ENCODE results near the gene CHL1.

CHL1 gene

DNA sequence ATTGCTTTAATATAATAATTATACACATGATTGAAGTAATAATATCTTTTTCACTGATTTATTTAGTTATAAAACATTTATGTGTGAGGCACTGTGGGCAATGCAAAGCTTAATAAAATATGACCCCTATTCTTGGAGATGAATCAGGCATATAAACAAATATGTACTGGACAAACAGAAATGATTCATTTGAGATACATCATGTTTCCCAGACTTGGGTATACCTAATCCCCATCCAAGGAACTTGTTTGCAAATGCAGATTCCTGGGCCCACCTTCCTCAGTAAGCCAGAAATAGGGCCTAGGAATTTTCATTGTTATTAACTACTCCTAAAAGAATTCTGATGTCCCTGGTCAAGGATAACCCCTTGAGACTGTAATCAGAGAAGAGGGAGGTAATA lies 184.2 kb downstream of the CHL1 start:
- no peak for DNase-seq (ENCODE audit: low read depth in 3 of 3, low spot score in 1 of 3)

DNA sequence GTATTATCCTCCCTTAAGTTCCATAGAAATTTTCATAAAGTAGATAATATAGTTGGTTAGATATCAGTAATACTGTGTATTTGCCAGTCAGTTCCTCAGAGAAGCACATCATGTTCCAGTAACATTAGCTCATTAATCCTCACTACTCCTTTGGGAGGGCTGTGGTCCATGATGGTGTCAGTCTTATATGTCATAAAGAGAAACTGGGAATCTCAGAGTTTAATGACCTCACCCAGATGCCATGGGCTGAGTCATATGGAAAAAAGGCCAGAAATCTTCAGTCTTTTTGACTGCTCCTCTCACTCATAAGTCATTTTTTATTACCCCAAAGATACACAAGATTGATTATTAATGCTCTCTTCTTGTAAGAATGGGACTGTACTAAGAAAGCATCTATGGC lies 188.6 kb downstream of the CHL1 start:
- DNase-seq (ENCODE audit: low read depth in 3 of 3, low spot score in 1 of 3), result no peak

DNA sequence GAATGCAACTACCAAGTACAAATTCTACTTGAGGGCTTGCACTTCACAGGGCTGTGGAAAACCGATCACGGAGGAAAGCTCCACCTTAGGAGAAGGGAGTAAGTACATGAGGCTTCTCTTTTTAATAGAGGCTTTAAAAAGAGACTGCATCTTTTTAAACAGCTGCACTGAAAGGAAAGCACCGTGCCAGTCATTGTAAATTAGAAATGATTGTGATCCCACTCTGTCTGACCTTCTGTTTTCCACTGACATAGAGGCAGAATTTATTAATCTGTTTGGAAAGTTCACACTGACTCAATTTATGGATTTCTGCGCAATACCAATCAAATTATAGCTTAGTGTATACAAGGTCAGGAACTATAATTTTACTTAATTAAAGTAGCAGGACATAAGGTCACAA lies 198.2 kb downstream of the CHL1 start:
- DNase-seq (ENCODE audit: low read depth in 3 of 3, low spot score in 1 of 3), result no peak

DNA sequence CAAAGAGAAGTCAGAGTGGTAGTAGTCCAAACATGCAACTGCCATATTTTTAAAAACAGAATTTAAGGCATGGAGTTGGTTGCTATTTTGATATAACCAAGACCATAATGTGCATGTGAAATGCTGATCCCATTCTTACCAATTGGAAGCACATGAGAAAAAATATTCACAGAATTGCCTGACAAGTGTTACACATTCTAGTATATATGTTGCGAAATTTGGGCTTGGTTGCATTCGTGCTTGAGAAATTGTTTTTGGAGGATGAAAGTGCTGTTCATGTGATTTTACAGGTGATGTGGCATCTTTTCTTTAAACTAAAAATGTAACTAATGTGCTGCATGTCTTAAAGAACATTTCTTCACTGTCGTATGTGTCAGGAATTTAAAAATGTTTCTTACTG lies 199.7 kb downstream of the CHL1 start:
- DNase-seq (ENCODE audit: low read depth in 3 of 3, low spot score in 1 of 3), result no peak

DNA sequence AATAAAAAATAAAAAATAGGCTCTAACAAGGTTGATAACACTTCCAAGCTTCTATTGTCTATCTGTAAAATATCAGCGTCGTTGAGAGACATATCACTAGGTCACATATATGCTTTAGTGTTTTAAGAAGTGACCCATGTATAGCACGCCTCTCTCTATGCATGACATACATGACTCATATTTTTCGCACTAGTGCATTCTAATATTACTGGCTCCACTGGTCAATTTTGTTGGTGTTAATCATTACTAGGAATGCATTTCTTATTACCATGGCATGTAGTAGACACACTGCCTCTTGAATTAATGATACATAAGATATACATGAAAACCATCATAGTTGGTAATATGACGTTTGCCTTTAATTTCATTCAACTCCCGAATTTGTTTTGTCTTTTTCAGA lies 203.1 kb downstream of the CHL1 start:
- DNase-seq (ENCODE audit: low read depth in 3 of 3, low spot score in 1 of 3), result no peak

DNA sequence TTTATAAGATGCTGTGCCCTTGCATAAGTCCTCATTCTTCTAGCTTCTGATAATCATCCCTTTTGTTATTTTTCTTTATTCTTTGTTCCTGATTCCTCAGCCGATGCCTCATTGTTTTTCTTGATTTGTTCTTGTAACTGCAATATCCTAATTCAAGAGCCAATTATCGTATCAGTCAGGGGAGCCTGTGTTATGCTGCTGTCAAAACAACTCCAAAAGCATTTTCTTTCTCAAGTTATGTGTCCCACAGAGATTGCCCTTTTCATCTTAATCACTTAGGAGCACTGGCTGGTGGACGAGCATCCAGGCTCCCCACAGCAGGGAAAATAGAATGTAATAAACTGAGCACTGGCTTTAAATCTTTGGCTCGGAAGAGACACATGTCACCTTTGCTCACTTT lies 207.3 kb downstream of the CHL1 start:
- DNase-seq (ENCODE audit: low read depth in 3 of 3, low spot score in 1 of 3), result no peak

DNA sequence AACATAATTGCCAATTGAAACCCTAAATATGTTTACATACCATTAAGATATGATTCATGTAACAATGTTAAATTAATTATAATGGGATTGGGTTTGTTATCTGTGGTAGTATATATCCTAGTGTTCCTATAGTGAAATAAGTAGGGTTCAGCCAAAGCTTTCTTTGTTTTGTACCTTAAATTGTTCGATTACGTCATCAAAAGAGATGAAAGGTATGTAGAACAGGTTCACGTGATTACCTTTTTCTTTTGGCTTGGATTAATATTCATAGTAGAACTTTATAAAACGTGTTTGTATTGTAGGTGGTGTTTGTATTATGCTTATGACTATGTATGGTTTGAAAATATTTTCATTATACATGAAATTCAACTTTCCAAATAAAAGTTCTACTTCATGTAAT lies 212.4 kb downstream of the CHL1 start:
- DNase-seq (ENCODE audit: low read depth in 3 of 3, low spot score in 1 of 3), result no peak

DNA sequence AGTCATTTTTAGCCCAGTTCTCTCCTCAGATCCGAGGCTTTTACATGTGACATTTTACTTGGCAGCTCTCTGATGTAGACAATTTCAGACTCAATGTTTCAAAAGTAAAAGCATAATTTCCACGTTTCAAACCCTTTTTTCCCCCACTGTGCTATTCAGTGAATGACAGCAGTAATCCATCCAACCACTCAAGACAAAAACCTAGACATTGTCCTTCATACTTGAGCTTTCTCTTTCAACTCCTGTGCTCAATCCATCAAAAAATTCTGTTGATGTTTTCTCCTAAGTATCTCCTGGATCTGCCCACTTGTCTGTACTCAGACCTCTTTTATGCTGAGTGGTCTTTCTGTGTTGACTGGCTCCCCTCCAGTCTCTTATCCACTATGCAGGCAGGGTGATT lies 214.7 kb downstream of the CHL1 start:
- DNase-seq (ENCODE audit: low read depth in 3 of 3, low spot score in 1 of 3), result no peak

DNA sequence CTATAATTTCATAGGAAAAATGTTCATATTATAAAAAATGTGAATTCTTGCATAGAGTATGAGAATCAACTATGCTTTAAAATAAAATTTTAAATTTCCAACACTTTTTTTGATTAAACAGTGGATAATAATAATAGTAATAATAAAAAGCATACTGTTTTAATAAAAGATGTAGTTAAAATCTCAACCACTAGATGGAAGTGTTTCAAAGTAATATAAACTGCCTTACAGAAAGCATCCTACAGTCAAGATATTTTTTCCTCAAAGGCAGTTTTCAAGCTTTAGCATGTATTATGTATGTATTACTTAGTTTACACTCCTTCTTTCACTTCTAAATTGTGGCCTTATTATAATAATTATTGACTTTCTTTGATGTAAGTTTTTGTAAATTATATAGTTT lies 217.5 kb downstream of the CHL1 start:
- DNase-seq (ENCODE audit: low read depth in 3 of 3, low spot score in 1 of 3), result no peak

DNA sequence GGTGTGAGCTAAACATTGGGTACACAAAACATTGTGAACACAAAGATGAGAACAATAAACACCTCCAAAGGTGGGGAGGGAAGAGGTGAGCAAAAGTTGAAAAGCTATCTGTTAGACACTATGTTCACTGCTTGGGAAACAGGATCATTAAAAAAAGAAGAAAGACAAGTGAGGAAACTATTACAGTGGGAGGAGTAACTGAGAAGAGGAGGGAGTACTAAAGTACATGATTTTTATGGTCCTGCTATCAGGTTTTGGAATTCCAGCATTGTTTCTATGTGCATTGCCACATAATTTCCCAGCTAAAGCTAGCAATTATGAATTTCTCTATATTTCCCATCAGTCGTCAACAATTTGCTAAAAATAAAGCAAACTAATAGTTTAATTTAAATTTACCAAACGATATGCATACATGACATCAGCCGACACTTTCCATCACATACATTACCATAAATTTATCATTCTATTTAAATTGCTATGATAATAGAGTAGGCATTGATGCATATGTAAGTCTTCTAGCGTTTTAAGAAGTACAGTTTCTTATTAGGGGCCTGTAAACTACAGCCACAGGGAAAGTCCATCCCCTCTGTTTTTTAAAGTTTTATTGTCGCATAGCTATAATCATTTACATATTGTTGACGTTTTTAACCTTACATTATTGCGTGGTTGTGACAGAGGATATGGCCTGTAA lies 221.8 kb downstream of the CHL1 start:
- DNase-seq (ENCODE audit: low read depth in 3 of 3, low spot score in 1 of 3), result no peak

DNA sequence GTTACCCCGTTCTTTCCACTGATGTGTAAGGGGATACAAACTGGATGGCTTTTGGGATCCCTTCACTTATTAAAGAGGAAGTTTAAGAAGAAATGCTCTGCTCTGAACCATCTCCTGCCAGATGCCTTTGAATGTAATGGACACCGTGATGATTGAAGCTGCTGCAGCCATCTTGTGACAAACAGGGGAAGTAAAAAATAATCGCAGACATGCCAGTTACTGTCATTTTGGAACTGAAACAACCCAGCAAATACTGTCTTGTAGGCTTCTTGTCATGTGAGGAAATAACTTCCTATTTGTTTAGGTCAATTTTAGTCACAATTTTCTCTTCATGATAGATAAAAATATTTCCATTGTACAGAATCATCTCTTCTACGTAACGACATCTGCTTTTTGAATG lies 224.0 kb downstream of the CHL1 start:
- no peak for DNase-seq (ENCODE audit: low read depth in 3 of 3, low spot score in 1 of 3)

DNA sequence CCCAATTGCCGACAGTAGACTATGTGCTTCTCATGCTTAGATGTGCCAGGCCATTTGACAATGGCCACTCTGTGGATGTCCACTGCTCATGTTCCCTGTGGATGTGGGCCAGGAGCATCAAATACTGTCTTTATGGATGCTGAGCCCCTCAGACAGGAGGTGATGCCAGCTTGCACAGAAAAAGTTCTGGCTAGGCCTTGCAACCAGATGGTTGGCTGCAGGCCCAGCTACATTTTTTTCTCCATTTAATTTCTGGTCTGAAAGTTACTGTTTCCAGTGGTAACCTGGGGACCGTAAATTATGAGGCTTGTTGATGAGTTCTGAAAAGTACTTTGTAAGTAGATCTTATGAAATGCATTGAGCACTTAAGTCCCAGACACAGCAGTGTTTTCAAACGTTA lies 228.5 kb downstream of the CHL1 start:
- no peak for DNase-seq (ENCODE audit: low read depth in 3 of 3, low spot score in 1 of 3)

DNA sequence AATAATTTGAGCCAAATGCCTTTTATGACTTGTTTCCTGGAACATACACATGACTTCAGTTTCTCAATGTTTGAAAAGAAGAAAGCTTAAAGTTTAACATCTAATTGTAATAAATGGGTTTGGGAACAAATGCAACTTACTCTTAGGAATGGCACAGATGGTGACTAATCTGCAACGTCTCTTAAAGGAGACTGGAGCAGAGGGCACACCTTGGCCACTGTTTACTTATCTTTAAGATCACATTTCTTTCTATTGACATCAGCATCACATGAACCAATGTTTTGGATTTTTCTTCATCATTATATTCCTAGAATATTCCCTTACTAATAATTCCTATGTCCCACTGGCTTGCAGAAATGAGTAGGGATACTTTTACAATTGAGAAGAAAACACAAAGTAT lies 229.5 kb downstream of the CHL1 start:
- no peak for DNase-seq (ENCODE audit: low read depth in 3 of 3, low spot score in 1 of 3)

DNA sequence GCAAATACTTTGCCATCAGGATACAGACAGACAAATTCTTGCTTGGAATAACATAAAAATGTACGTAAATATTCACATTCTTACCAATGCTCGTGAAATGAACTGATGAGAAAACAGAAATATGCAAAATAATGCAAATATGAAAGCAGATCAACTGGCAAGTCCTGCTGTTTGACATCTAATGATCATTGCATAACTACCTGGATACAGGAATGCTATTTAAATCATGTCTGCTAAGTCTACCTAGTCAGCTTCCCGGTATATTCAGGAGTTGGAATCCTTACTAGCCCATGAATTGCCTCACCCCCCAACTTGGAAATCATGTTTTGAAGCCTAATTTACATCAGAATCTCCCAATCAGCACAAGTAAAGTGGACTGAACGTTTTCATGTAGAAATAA lies 230.6 kb downstream of the CHL1 start:
- DNase-seq (ENCODE audit: low read depth in 3 of 3, low spot score in 1 of 3), result no peak

DNA sequence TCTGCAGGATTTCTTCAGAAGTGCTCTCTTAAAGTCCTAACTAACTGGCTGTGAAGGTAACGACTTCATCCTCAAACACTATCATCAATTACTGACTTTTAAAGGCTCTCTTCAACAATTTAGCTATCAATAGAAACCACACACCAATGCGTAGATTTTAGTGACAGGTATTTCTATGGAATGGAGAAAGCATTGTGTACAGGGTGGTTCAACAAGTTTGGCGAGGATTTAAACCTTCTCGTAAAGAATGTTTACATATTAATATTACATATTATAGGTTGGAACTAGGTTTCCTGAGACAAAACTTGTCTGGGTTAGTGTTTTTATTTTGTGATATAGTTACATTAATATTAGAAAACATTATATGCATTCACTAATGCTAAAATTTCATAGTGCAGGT lies 233.6 kb downstream of the CHL1 start:
- DNase-seq (ENCODE audit: low read depth in 3 of 3, low spot score in 1 of 3), result no peak

DNA sequence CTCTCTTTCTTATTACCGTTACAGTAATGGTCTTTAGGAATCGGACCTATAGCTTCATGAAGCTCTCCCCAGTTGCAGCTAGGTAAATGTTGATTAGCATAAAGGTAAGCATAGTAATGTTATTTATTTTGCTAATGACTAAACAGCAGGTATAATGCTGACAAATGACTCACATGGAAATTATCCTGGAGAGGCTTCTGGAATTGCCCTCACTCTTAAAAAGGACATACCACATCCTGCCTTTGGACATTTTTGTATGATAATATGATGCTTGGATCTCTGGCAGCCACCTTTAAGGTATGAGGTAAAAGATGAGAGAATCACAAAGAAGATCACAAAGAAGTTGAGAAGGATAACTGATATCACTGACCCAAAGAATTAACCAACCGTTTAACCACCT lies 238.6 kb downstream of the CHL1 start:
- DNase-seq (ENCODE audit: low read depth in 3 of 3, low spot score in 1 of 3), result no peak

DNA sequence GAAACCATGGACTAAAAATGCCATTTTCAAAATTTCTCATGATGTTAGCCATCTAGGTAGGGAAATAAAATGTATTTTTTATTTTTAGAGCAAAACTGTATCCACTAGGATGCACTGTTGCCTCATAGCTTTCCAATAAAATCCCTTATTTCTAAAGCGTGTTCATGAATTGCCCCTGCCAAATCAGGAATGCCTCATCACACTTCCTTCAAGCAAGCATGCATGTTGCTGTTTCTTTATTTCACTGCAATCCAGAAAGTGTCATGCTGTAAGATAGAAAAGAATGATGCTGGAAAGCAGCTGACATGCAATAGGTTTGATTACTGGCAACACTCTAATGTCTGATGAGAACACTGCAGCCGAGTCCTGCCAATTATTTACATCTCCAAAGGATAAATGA lies 239.5 kb downstream of the CHL1 start:
- DNase-seq (ENCODE audit: low read depth in 3 of 3, low spot score in 1 of 3), result no peak

DNA sequence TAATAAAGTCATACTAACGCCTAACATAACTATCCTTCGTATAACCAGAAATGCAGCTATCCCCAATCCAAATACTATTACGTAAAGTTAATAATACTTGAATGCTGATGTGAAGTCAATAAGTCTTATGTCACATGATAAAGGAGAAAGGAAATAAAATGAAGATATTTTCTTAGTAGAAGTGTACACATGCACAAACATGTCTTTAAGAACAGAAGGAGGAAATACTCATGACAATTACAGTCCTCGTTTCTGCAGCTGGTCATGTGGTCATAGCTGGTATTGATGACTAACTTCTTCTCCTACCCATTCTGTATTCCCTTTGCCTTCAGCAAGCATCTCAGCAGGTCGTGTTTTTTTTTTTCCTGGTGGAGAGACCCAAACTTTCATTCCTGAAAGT lies 244.3 kb downstream of the CHL1 start:
- no peak for DNase-seq (ENCODE audit: low read depth in 3 of 3, low spot score in 1 of 3)

DNA sequence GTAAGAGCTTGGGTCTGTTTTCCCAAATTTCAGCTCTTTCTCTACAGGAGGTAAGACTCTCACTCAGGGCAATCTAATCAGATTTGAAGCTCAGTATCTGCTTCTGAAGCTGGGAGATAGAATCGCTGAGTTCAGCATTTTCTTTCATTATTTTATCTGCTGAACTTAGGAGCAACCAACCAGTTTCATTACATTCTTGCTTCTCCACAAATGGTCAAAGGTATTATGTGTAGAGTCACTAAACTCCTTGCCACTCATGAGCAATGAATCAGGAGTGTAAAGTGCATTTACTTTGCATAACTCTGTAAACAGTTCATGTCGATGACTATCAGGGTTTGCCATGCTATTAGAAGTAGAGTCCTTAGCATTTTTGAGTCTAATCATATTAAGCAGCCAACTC lies 249.4 kb downstream of the CHL1 start:
- DNase-seq (ENCODE audit: low read depth in 3 of 3, low spot score in 1 of 3), result no peak

DNA sequence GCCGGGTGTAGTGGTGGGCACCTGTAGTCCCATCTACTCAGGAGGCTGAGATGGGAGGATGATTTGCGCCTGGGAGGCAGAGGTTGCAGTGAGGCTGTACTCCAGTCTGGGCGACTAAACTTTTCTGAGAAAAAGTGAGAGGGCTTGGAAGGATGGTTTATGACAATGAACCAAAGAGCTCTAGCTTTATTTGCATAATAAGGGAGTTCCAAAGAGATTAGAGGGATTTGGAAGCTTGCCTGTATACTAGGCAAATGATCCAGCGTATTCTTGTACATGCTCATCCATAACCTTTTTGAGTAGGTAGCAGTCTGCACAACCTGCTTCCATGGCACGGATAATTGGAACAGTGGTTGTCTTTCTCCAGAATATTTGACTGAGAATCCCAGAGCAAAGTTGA lies 251.1 kb downstream of the CHL1 start:
- DNase-seq (ENCODE audit: low read depth in 3 of 3, low spot score in 1 of 3), result no peak

DNA sequence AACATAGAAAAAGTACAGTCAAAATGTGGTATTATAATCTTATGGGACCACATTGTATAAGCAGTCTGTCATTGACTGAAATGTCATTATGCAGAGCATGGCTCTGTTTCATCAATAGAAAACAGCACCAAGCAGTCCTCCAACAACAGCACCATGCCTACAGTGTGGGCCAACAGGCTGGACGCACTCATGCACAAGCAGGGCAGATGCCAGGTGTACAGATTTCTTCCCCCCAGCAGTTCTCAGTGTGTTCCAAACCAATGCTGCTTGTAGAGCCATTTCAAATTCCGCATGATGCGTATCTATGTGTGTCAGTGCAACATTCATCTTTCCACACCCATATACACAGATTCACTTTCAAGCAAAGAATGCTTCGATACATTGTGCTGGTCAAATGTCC lies 253.1 kb downstream of the CHL1 start:
- no peak for DNase-seq (ENCODE audit: low read depth in 3 of 3, low spot score in 1 of 3)

DNA sequence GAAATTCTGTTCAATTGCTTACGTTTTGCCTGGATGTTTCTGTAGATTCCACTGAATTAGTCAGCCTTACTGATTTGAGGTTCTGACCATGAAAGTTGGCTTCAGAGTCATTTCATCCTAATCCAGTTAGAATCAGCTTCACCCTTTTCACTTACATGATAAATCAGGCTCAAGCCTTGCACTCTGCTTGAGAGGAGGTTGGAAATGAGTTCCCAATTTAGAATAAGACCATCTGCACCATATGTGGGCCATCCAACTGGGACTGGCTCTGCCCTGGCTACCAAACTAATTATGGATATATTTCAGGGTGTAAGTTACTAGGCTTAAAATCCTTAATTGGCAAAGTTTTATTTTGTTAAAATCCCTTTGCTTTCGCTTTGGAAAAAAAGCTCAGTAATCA lies 255.7 kb downstream of the CHL1 start:
- DNase-seq (ENCODE audit: low read depth in 3 of 3, low spot score in 1 of 3), result no peak

DNA sequence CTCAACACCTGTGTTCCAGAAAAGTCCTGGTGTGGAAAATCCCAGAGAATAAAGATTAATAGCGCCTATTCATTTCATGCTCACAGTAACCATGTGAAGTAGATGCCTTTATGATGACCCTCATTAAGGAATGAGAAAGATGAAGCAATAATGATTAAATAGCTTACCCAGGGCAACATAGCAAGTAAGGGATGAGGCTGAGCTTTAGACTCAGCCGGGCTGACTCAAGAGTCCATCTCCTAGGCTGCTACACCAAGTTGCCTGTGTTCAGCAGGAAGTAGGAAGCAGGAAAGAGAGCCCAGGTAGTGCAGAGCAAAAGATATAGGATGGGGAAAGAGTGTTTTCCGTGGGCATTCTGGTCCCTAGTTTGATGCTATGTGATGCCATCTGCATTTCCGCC lies 256.5 kb downstream of the CHL1 start:
- no peak for DNase-seq (ENCODE audit: low read depth in 3 of 3, low spot score in 1 of 3)

DNA sequence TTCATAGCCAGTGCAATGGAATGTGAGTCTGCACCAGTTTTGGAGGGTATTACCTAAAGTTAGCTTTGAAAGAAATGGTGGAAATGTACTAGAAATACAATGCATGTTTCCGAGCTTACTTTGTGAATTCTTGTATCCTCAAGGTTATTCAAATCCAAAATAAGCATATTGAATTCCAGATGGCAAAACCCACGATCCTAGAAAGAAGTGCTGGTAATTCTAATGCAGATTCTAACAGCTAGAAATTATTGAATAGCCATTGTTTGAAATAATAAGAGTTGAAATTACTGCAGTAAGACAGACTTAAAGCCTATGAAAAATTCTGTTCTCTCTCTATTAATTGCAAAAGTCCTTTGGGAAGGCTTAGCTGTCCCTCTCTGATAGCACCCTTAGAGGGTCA lies 258.4 kb downstream of the CHL1 start:
- DNase-seq (ENCODE audit: low read depth in 3 of 3, low spot score in 1 of 3), result no peak
